Left colon (tissue), 2 donors: ENCODE measurements around the gene POLG. TPM values are rescaled to one million over a fixed set of nuclear protein-coding genes. Genes with fewer than 3 reads are reported as not detected.

Source experiments
- ATAC-seq: fragments of 200-7000 bp; cut with Tn5 transposase; one replicate; pipeline ENCODE4 v1.9.1; 2020; ENCODE audit warnings: mild to moderate bottlenecking, moderate library complexity
- DNase-seq, 2 donors: peaks; one replicate each; pipeline ENCODE4 v3.0.0-alpha.2; 2020
- intact Hi-C, 2 donors: fragments of 100-400 bp; cut with DNase I in 1 of 2; cut with micrococcal nuclease in 1 of 2; formaldehyde crosslinking; loops; one replicate each; pipeline versions ENCODE4 v1.11.2 to v1.14.0; 2022; cut with DNase I, micrococcal nuclease
- total RNA-seq, 2 donors: library from RNA; stranded (reverse); fragmentation: NEBNext Ultra II Directional; extraction: Animal tissue kit (Norgen Biotek cat#: 25700); gene quantifications; one replicate each; pipeline ENCODE4 v1.2.1, GENCODE V29; 2021
- donor health status: DM: no; HTN: no; CAD: no.
- donor health status: DM: yes; HTN: yes; CAD: no.

POLG gene
- total RNA-seq, 2 donors from 2014 or later: 70.3 to 71.0 TPM

- ATAC-seq: peak; percentile 35
- intact Hi-C loops: no loop called here
- DNase-seq: no peak
These were observed 36.8 kb upstream of the POLG start for GRCh38 chr15:89371228-89372044.

GRCh38 chr15:89370978-89371227 lies 36.3 kb upstream of the POLG start:
- ATAC-seq (no peak), DNase-seq (no peak)
- intact Hi-C loops: no loop called here

GRCh38 chr15:89370120-89370977 lies 35.7 kb upstream of the POLG start:
- ATAC-seq: no peak
- DNase-seq: no peak
- intact Hi-C loops: no loop called here

GRCh38 chr15:89369341-89369947 lies 34.8 kb upstream of the POLG start:
- intact Hi-C loops: no loop called here
- ATAC-seq: no peak
- DNase-seq: no peak

GRCh38 chr15:89368566-89369223 lies 34.1 kb upstream of the POLG start:
- DNase-seq (no peak), ATAC-seq (no peak)
- intact Hi-C loops: no loop called here

- DNase-seq (no peak), ATAC-seq (no peak)
- intact Hi-C loops: no loop called here
These were observed 33.1 kb upstream of the POLG start for GRCh38 chr15:89367485-89368451.

GRCh38 chr15:89366656-89367393 lies 32.2 kb upstream of the POLG start:
- intact Hi-C loops: no loop called here
- ATAC-seq (no peak), DNase-seq (no peak)

- no peak for ATAC-seq
- DNase-seq: no peak
- intact Hi-C loops: no loop called here
These were observed 30.9 kb upstream of the POLG start for GRCh38 chr15:89365462-89366065.

GRCh38 chr15:89364741-89365450 lies 30.3 kb upstream of the POLG start:
- DNase-seq: no peak
- intact Hi-C loops: no loop called here
- ATAC-seq: no peak

GRCh38 chr15:89364341-89364740 lies 29.7 kb upstream of the POLG start:
- DNase-seq (no peak), ATAC-seq (no peak)
- intact Hi-C loops: no loop called here

GRCh38 chr15:89363770-89364169 lies 29.1 kb upstream of the POLG start:
- intact Hi-C loops: no loop called here
- DNase-seq (no peak), ATAC-seq (no peak)

GRCh38 chr15:89363133-89363532 lies 28.5 kb upstream of the POLG start:
- DNase-seq (no peak), ATAC-seq (no peak)
- intact Hi-C loops: no loop called here

GRCh38 chr15:89362203-89363101 lies 27.8 kb upstream of the POLG start:
- ATAC-seq (no peak), DNase-seq (no peak)
- intact Hi-C loops: no loop called here

GRCh38 chr15:89361451-89362202 lies 27.0 kb upstream of the POLG start:
- intact Hi-C loops: no loop called here
- ATAC-seq (peak; percentile 59), DNase-seq (peak; percentile 37 to 71)

GRCh38 chr15:89360294-89360971 lies 25.8 kb upstream of the POLG start:
- DNase-seq (no peak), ATAC-seq (no peak)
- intact Hi-C loops: no loop called here
